ENCODE measurements around the gene PBX1. TPM values are rescaled to one million over a fixed set of nuclear protein-coding genes. Genes with fewer than 3 reads are reported as not detected.

PBX1 gene
- polyA plus RNA-seq, 1 donor (not counting 4 experiments of a cell fraction or from before 2014, with no cell fraction given), result 2.2 TPM

GRCh38 chr1:164742745-164743144 lies 183.8 kb downstream of the PBX1 start:
- Histone ChIP-seq H3K4me2 (ENCODE audit: control insufficient read depth, extremely low read depth, insufficient read depth, low read depth, low read length) (no peak overlapping the region), H2AFZ (ENCODE audit: control insufficient read depth, low read length) (no peak overlapping the region), H3K36me3 (ENCODE audit: control insufficient read depth in 2 of 2, extremely low read depth in 1 of 2, insufficient read depth in 2 of 2, low read length in 2 of 2) (no peaks in the 10 kb centered on the region), H3K79me2 (ENCODE audit: control insufficient read depth, insufficient read depth, low read length) (no peaks in the 10 kb centered on the region), H3K9me1 (ENCODE audit: control insufficient read depth, extremely low read depth, insufficient read depth, low read length) (no peaks in the 10 kb centered on the region), H3K9me3 (ENCODE audit: control insufficient read depth, low read depth, low read length) (no peaks in the 10 kb centered on the region), H3K27ac (ENCODE audit: control insufficient read depth, insufficient read depth, low read length) (no peak overlapping the region), H4K20me1 (ENCODE audit: control insufficient read depth, extremely low read depth, insufficient read depth, low read length) (no peaks in the 10 kb centered on the region), H3K27me3 (ENCODE audit: control insufficient read depth, extremely low read depth, insufficient read depth, low read length) (no peaks in the 10 kb centered on the region), H3K4me1 (ENCODE audit: control insufficient read depth, extremely low read depth, insufficient read depth, low read length) (no peaks in the 10 kb centered on the region), H3K4me3 (ENCODE audit: control insufficient read depth in 2 of 3, extremely low read depth in 1 of 3, insufficient read depth in 2 of 3, low read depth in 1 of 3, low read length in 3 of 3) (no peak overlapping the region), H3K9ac (ENCODE audit: control insufficient read depth, extremely low read depth, insufficient read depth, low read length) (no peak overlapping the region)
- FAIRE-seq (no peak), DNase-seq (ENCODE audit: low read depth, low spot score) (no peak)
- TF ChIP-seq, protein P1, sequence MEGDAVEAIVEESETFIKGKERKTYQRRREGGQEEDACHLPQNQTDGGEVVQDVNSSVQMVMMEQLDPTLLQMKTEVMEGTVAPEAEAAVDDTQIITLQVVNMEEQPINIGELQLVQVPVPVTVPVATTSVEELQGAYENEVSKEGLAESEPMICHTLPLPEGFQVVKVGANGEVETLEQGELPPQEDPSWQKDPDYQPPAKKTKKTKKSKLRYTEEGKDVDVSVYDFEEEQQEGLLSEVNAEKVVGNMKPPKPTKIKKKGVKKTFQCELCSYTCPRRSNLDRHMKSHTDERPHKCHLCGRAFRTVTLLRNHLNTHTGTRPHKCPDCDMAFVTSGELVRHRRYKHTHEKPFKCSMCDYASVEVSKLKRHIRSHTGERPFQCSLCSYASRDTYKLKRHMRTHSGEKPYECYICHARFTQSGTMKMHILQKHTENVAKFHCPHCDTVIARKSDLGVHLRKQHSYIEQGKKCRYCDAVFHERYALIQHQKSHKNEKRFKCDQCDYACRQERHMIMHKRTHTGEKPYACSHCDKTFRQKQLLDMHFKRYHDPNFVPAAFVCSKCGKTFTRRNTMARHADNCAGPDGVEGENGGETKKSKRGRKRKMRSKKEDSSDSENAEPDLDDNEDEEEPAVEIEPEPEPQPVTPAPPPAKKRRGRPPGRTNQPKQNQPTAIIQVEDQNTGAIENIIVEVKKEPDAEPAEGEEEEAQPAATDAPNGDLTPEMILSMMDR (optimal IDR thresholded peaks at IDR 0.05 in 1 of 3, IDR thresholded peaks at IDR 0.05 in 1 of 3, conservative IDR thresholded peaks at IDR 0.05 in 1 of 3; ENCODE audit: extremely low read depth in 1 of 3, insufficient read depth in 2 of 3, low read length in 3 of 3), result no peak
- no peak for TF ChIP-seq EZH2 (IDR thresholded peaks at IDR 0.05; ENCODE audit: low read length)
- dilution Hi-C loops (cut with MboI; ENCODE audit: extremely low pct_ligation_motif_present, low sequenced_read_pairs), result no loop called here

GRCh38 chr1:164743976-164744375 lies 185.0 kb downstream of the PBX1 start:
- no peak for FAIRE-seq
- no peak overlapping the region for H3K4me2 ChIP-seq (ENCODE audit: control insufficient read depth, extremely low read depth, insufficient read depth, low read depth, low read length)
- H3K9me1 ChIP-seq (ENCODE audit: control insufficient read depth, extremely low read depth, insufficient read depth, low read length), result no peaks in the 10 kb centered on the region
- no peak for TF ChIP-seq EZH2 (IDR thresholded peaks at IDR 0.05; ENCODE audit: low read length)
- TF ChIP-seq, protein P1 (optimal IDR thresholded peaks at IDR 0.05 in 1 of 3, IDR thresholded peaks at IDR 0.05 in 1 of 3, conservative IDR thresholded peaks at IDR 0.05 in 1 of 3; ENCODE audit: extremely low read depth in 1 of 3, insufficient read depth in 2 of 3, low read length in 3 of 3), result no peak
- H3K9me3 ChIP-seq (ENCODE audit: control insufficient read depth, low read depth, low read length), result no peaks in the 10 kb centered on the region
- no peaks in the 10 kb centered on the region for H3K79me2 ChIP-seq (ENCODE audit: control insufficient read depth, insufficient read depth, low read length)
- no peaks in the 10 kb centered on the region for H3K27me3 ChIP-seq (ENCODE audit: control insufficient read depth, extremely low read depth, insufficient read depth, low read length)
- DNase-seq (ENCODE audit: low read depth, low spot score), result no peak
- dilution Hi-C loops (cut with MboI; ENCODE audit: extremely low pct_ligation_motif_present, low sequenced_read_pairs), result no loop called here
- no peaks in the 10 kb centered on the region for H3K4me1 ChIP-seq (ENCODE audit: control insufficient read depth, extremely low read depth, insufficient read depth, low read length)
- H2AFZ ChIP-seq (ENCODE audit: control insufficient read depth, low read length), result no peak overlapping the region
- H3K9ac ChIP-seq (ENCODE audit: control insufficient read depth, extremely low read depth, insufficient read depth, low read length), result no peak overlapping the region
- H4K20me1 ChIP-seq (ENCODE audit: control insufficient read depth, extremely low read depth, insufficient read depth, low read length), result no peaks in the 10 kb centered on the region
- no peak overlapping the region for H3K4me3 ChIP-seq (ENCODE audit: control insufficient read depth in 2 of 3, extremely low read depth in 1 of 3, insufficient read depth in 2 of 3, low read depth in 1 of 3, low read length in 3 of 3)
- no peaks in the 10 kb centered on the region for H3K36me3 ChIP-seq (ENCODE audit: control insufficient read depth in 2 of 2, extremely low read depth in 1 of 2, insufficient read depth in 2 of 2, low read length in 2 of 2)
- H3K27ac ChIP-seq (ENCODE audit: control insufficient read depth, insufficient read depth, low read length), result no peak overlapping the region
